Gastrocnemius medialis (tissue), 4 donors: Measurements from ENCODE around the gene ALG1L2. TPM values are rescaled to one million over a fixed set of nuclear protein-coding genes. Genes with fewer than 3 reads are reported as not detected.
A peak's percentile ranks its signal among the peaks of the same experiment; 100 is the strongest.
"Not testable (repeated sequence)": the region's sequence is repeated elsewhere in the genome, so short reads cannot be mapped to it uniquely, and the experiment has no call there.

Experiments
- ATAC-seq, 2 donors: fragments of 150-250 bp; one replicate each; pipeline ENCODE4 v1.9.1; 2016
- DNase-seq, 2 donors: peaks; one replicate each; pipeline ENCODE4 v3.0.0-alpha.2; 2019
- H3K27ac ChIP-seq, 4 donors: fragments of 200-600 bp; sonication (generic); 1 replicate in 1 of 4; 2 replicates in 3 of 4; pipeline ENCODE4 v1.5.1; 2016 to 2018; ENCODE audit warnings: mild to moderate bottlenecking in 2 of 4, moderate library complexity in 1 of 4
- H3K27me3 ChIP-seq, 3 donors: fragments of 200-600 bp; sonication (generic) in 2 of 3; 1 replicate in 1 of 3; 2 replicates in 2 of 3; pipeline versions ENCODE4 v1.5.1 to v1.6.0; 2016 to 2019; ENCODE audit warnings: mild to moderate bottlenecking in 1 of 3, moderate library complexity in 1 of 3
- H3K36me3 ChIP-seq, 2 donors: fragments of 200-600 bp; sonication (generic) in 1 of 2; one replicate each; pipeline ENCODE4 v1.5.1; 2017 to 2018
- H3K4me1 ChIP-seq, 2 donors: fragments of 200-600 bp; sonication (generic) in 1 of 2; one replicate each; pipeline ENCODE4 v1.5.1; 2016 to 2017; ENCODE audit warnings: mild to moderate bottlenecking in 2 of 2
- H3K4me3 ChIP-seq, 4 donors: fragments of 200-600 bp; sonication (generic) in 3 of 4; 1 replicate in 1 of 4; 2 replicates in 3 of 4; pipeline ENCODE4 v1.5.1; 2016 to 2019; ENCODE audit warnings: mild to moderate bottlenecking in 2 of 4
- H3K9me3 ChIP-seq, 3 donors: fragments of 200-600 bp; sonication (generic) in 2 of 3; 1 replicate in 1 of 3; 2 replicates in 2 of 3; pipeline ENCODE4 v1.5.1; 2016 to 2019
- POLR2A ChIP-seq, 2 donors: fragments of 450-650 bp; IDR thresholded peaks; one replicate each; pipeline ENCODE4 v1.6.1; 2017; ENCODE audit warnings: antibody characterized with exemption in 2 of 2, mild to moderate bottlenecking in 2 of 2, moderate library complexity in 2 of 2
- in situ Hi-C, 4 donors: fragments of 200-750 bp; cut with MboI; loops; one replicate each; pipeline versions ENCODE4 v1.15.0 to v1.8.0; 2017; ENCODE audit warnings: low sequenced_read_pairs in 4 of 4
- intact Hi-C: fragments of 100-400 bp; cut with DNase I; formaldehyde crosslinking; loops from one replicate; pipeline ENCODE4 v1.15.1; 2023; ENCODE audit warnings: low total_unique reads
- total RNA-seq, 4 donors: library from RNA; depleted of rRNA; stranded (reverse); fragments of >200 nt; gene quantifications; one replicate each; pipeline versions ENCODE4 v1.1.0 to v1.2.3, GENCODE V29; 2016
- TF ChIP-seq, protein P1 (sequence below), 5 experiments: fragments of 450-650 bp in 3 of 5; fragments of 200-600 bp in 2 of 5; sonication (generic) in 2 of 5; IDR thresholded peaks in 4 of 5; conservative IDR thresholded peaks in 1 of 5; 1 replicate in 4 of 5; 2 replicates in 1 of 5; pipeline ENCODE4 v1.5.1; 2016 to 2019; ENCODE audit warnings: antibody characterized with exemption in 5 of 5, mild to moderate bottlenecking in 3 of 5, moderate library complexity in 3 of 5

ALG1L2 gene
- total RNA-seq, 4 donors from 2014 or later: not detected

DNA sequence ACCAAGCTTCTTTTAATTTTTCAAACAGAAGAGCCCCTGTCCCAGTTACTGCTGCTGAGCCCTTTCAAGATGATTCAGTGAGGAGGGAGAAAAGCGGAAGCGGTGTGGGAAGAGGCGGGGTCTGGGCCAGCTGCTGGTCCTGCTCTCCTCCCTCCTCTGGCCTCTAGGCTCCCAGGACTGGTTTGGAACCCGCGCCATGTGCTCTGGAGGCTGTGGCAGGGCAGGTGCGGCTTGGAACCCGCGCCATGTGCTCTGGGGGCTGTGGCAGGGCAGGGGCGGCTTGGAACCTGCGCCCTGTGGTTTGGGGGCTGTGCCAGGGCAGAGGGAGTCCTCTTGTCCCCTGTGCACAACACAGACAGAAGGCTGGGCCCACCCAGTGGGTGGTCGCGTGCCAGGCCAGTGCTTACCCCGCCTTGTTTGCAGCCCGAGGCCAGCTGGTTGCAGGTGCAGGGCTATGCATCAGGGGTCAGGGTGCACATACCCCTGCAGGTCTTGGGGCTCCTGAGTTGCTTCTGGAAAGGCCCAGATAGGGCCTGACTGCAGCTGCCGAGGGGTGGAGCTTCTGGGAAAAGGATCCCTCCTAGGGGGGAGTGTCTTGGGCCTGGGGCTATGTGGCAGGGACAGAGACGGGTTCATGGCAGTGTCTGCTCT lies 12.2 kb downstream of the ALG1L2 start:
- ATAC-seq: no peak
- H3K27ac ChIP-seq: no peak overlapping the region
- intact Hi-C loops: no loop called here

DNA sequence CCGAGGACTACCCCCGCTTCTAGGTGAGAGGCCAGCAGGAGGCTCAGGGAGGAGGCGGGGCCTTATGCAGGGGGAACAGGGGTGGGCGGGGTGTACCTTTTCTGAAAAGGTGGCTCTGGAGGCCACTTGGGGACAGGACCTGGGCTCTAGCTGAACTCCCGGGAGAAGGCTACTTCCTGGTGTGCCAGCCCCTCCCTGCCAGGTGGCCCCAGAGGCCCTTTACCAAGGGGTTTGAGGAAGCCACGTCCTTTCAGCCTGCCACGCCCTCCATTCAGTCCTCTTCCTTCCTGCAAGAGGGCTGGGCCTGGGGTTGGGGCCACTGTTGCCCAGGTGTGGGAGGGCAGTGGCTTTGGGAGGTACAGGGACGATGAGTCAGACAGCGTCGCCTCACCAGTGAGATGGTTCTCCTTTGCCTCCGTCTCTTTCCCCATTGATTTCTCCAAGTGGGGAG lies 12.9 kb downstream of the ALG1L2 start:
- H3K27me3 ChIP-seq, in situ Hi-C loops, ATAC-seq, H3K4me1 ChIP-seq, H3K9me3 ChIP-seq, H3K36me3 ChIP-seq, DNase-seq, H3K4me3 ChIP-seq, H3K27ac ChIP-seq, intact Hi-C loops: not testable (repeated sequence)

More for the DNA sequence above, 12.2 kb downstream of the ALG1L2 start:
- in situ Hi-C loops: no loop called here
- Histone ChIP-seq H3K4me1 (no peaks in the 10 kb centered on the region), H3K36me3 (no peaks in the 10 kb centered on the region), H3K27me3 (no peaks in the 10 kb centered on the region), H3K9me3 (no peaks in the 10 kb centered on the region), H3K4me3 (no peak overlapping the region)
- no peak for TF ChIP-seq POLR2A (IDR thresholded peaks at IDR 0.05)
- TF ChIP-seq, protein P1, sequence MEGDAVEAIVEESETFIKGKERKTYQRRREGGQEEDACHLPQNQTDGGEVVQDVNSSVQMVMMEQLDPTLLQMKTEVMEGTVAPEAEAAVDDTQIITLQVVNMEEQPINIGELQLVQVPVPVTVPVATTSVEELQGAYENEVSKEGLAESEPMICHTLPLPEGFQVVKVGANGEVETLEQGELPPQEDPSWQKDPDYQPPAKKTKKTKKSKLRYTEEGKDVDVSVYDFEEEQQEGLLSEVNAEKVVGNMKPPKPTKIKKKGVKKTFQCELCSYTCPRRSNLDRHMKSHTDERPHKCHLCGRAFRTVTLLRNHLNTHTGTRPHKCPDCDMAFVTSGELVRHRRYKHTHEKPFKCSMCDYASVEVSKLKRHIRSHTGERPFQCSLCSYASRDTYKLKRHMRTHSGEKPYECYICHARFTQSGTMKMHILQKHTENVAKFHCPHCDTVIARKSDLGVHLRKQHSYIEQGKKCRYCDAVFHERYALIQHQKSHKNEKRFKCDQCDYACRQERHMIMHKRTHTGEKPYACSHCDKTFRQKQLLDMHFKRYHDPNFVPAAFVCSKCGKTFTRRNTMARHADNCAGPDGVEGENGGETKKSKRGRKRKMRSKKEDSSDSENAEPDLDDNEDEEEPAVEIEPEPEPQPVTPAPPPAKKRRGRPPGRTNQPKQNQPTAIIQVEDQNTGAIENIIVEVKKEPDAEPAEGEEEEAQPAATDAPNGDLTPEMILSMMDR (IDR thresholded peaks at IDR 0.05 in 4 of 5, conservative IDR thresholded peaks at IDR 0.05 in 1 of 5): no peak
- no peak for DNase-seq

DNA sequence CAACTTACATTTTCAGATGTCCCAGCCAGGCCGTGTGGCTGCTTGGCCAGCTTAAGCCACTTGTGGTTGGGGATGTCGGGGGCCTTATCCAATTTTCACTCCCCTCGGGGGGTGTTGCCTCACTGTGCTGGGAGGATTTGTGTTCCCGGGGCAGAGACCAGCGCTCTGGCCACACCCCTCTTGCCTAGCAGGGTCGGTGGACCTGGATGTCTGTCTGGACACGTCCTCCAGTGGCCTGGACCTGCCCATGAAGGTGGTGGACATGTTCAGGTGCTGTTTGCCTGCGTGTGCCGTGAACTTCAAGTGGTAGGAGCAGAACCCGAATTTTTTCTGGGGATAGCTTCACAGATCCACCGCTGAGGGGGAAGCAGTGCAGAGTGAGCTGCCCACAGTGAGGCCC lies 14.2 kb downstream of the ALG1L2 start:
- H3K4me3 ChIP-seq, DNase-seq, H3K36me3 ChIP-seq, H3K27me3 ChIP-seq, intact Hi-C loops, ATAC-seq, H3K27ac ChIP-seq, in situ Hi-C loops, H3K9me3 ChIP-seq, H3K4me1 ChIP-seq: not testable (repeated sequence)

DNA sequence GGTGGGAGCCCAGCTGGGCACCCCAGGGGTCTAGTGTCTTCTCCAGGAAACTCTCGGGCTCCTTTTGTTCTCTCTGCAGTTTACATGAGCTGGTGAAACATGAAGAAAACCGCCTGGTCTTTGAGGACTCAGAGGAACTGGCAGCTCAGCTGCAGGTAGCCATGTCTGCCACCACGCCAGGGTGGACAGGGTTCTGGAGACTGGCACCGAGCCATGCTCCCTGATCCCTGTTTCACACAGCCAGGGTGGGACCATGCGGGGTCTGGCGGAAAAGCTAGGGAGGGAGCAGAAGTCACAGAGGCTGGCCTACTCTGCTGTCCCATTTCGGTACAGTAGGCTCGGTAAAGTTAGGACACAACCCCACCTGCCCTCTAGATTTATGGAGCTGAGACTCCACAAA lies 15.5 kb downstream of the ALG1L2 start:
- ATAC-seq, H3K4me3 ChIP-seq, H3K4me1 ChIP-seq, H3K36me3 ChIP-seq, intact Hi-C loops, H3K27me3 ChIP-seq, H3K9me3 ChIP-seq, in situ Hi-C loops, DNase-seq, H3K27ac ChIP-seq: not testable (repeated sequence)

DNA sequence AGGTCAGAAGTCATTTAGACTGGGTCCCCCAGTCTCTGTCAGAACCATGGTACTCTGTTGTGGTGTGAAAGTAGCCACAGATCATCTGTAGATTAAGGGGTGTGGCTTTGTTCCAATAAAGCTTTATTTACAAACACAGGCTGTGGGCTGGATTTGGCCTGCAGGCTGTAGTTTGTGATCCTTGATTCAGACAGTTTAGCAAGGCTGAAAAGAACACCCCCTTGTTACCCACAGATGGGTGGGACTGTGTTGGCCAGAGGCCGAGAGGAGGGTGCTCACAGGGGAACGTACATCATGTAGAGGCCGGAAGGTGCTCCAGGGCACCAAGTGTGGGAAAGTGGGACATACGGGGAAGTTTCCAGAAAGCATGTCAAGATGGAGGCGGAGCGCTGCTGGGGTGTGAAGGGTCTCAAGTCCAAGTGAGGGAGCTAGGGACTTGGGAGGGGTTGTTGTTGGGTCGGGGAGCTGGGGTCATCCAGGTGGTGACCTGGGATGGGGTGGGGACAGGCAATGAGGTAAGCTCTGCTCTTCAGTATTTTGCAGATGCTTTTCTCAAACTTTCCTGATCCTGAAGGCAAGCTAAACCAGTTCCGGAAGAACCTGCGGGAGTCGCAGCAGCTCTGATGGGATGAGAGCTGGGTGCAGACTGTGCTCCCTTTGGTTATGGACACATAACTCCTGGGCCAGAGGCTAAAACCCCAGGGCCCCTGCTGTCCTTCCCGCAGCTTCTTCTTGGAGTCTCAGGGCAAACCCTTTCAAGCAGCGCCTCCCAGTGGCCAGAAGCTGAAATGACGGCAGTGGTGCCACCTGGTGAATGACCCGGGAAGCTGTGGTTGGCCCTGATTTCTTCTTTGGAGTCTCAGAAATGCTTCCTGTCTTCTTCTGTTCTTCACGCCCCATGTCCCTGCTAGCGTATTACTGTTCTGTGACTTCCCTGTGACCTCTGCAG lies 16.3 kb downstream of the ALG1L2 start:
- H3K4me3 ChIP-seq, H3K27ac ChIP-seq, in situ Hi-C loops, intact Hi-C loops, H3K27me3 ChIP-seq, ATAC-seq, H3K36me3 ChIP-seq, DNase-seq, H3K4me1 ChIP-seq, H3K9me3 ChIP-seq: not testable (repeated sequence)
- TF ChIP-seq, protein P1 (IDR thresholded peaks at IDR 0.05 in 4 of 5, conservative IDR thresholded peaks at IDR 0.05 in 1 of 5): peak in 2 of 5 experiments; percentile 25 to 44

DNA sequence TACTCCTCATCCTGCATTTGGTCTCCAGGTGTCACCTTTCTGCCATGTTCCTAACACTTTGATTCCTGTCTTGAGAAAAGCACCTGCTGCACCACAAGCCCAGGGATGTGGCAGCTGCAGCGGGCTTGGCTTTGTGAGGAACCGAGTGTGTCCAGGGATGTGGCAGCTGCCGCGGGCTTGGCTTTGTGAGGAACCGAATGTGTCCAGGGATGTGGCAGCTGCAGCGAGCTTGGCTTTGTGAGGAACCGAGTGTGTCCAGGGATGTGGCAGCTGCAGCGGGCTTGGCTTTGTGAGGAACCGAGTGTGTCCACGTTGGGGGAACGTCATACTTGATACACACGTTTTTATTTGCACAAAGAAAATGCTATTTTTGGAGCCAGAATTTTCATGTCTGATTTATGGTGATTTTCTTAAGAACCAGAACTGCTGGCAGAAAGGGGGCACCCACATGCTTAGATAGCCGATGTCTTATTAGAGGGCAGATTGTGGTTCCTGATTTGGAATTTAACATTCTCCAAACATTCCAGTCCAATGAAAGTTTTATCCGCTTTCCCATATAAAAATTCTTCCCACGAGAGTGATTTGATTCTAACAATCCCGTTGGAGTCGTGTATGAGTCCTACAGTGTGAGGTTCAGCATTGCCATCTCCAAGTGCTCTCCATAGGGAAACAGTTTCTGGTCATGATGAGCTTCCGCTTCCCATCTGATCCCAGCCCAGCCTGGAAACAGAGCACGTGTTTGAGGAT lies 17.2 kb downstream of the ALG1L2 start:
- in situ Hi-C loops, H3K27me3 ChIP-seq, intact Hi-C loops, H3K4me3 ChIP-seq, H3K36me3 ChIP-seq, H3K27ac ChIP-seq, ATAC-seq, H3K9me3 ChIP-seq, H3K4me1 ChIP-seq, DNase-seq: not testable (repeated sequence)

DNA sequence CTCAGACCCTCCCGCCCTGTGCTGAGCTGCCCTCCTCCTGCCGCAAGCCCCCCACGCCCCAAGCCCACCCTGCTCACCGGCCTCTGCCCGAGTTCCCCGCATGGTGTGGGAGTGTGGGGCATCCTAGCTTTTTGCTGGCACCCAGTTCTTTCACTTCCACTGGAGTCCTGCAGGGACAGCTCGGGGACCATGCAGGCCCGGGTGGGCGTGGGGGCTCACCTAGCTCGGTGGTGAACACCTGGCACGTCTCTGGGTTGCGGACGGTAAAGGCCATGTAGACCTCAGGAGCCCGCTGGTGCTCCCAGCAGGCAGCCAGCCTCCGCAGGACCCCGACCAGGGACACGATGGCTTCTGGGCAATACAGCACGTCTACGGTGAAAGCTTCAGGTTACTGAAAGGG lies 20.9 kb downstream of the ALG1L2 start:
- intact Hi-C loops: loop anchor here (10.0 kb wide), 1 partner anchor 158 kb away; no protein-coding TSS in a partner anchor
- in situ Hi-C loops, H3K9me3 ChIP-seq, H3K27ac ChIP-seq, H3K4me3 ChIP-seq, DNase-seq, ATAC-seq, H3K27me3 ChIP-seq, H3K4me1 ChIP-seq, H3K36me3 ChIP-seq: not testable (repeated sequence)

DNA sequence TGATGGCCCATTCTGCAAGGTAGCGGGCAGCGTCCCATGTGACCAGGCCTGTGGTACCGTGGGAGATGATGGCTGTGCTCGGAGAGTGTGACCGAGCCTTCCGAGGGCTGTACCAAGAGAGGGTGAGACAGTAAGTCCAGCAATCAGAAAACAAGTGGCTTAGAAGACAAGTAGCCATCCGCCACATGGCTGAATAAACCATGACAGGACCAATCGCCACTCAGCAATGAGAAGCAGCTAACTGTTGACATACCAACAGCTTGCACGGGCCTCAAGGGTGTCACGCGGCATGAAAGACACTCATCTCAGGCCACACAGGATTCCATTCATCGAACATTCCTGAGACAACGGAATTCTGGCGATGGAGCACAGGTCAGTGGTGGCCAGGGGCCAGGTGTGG lies 22.6 kb downstream of the ALG1L2 start:
- H3K36me3 ChIP-seq, DNase-seq, ATAC-seq, in situ Hi-C loops, H3K4me3 ChIP-seq, H3K9me3 ChIP-seq, H3K27me3 ChIP-seq, H3K27ac ChIP-seq, H3K4me1 ChIP-seq: not testable (repeated sequence)
- intact Hi-C loops: loop anchor here (10.0 kb wide), 1 partner anchor 159 kb away; no protein-coding TSS in a partner anchor

DNA sequence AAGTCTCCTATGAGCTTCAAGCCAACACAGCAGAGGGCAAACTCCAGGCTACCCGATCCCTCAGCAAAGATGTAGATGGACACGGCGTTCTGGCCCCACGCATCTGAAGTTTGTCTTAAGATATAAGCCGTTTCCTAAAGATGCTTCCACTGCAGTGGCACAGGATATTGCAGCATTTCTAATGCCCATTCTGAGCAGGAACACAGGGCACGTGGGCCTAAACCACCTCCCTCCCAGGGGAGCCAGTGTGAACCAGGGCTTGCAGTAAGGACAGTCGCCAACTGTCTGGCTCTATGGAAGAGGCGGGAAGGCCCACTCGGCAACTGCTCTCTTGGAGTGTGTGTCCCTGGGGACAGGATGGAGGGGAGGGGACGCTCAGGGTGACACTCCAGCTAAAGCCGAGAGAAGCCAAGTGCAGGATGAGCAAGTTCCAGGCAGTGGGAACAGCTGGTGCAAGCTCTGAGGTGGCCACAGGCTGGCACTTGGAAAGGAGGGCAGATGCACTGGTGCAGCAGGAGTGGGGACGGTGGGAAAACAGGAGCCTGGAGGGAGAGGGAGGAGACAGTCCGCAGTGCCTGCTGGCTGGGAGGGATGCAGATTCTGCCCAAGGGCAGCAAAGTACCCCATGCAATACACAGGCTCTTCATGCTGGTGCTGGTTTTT lies 25.8 kb downstream of the ALG1L2 start:
- H3K4me1 ChIP-seq, H3K27me3 ChIP-seq, DNase-seq, H3K4me3 ChIP-seq, H3K36me3 ChIP-seq, in situ Hi-C loops, H3K27ac ChIP-seq, H3K9me3 ChIP-seq, ATAC-seq: not testable (repeated sequence)
- intact Hi-C loops: loop anchor here (10.0 kb wide), 1 partner anchor 163 kb away; no protein-coding TSS in a partner anchor
